OCI-LY7 (cell line): ENCODE data around the gene PRDM2. TPM values are rescaled to one million over a fixed set of nuclear protein-coding genes. Genes with fewer than 3 reads are reported as not detected.

Experiments
- BruUV-seq: library from RNA; stranded (reverse); fragments of 400-500 nt; replicated peaks from 2 replicates; lab custom pipeline; 2021; lab: Mats Ljungman, UMichigan
- CTCF ChIA-PET: fragments of 300-600 bp; sonication (Branson Sonifier 250); formaldehyde crosslinking; loops from one replicate; lab custom pipeline; 2022; ENCODE audit warnings: antibody characterized with exemption; ENCODE audit not compliant: unreplicated experiment; lab: Charles Lee
- POLR2A ChIA-PET: fragments of 300-600 bp; sonication (Branson Sonifier 250); formaldehyde crosslinking; loops from one replicate; lab custom pipeline; 2022; ENCODE audit warnings: antibody characterized with exemption; lab: Charles Lee
- DNase-seq: peaks from one replicate; pipeline ENCODE4 v3.0.0-alpha.2; 2015; ENCODE audit warnings: low spot score
- H2AFZ ChIP-seq: fragments of 200-600 bp; sonication (generic), shearing (Covaris generic); 2 replicates; pipeline ENCODE4 v1.6.1; 2014; ENCODE audit warnings: mild to moderate bottlenecking, antibody characterized with exemption, low read length, moderate library complexity
- H3K27ac ChIP-seq: fragments of 200-600 bp; sonication (generic); 2 replicates; pipeline ENCODE4 v1.5.1; 2014; ENCODE audit warnings: mixed run types, low read depth, mild to moderate bottlenecking, moderate library complexity, low read length, inconsistent platforms; ENCODE audit not compliant: poor library complexity, severe bottlenecking
- H3K36me3 ChIP-seq: fragments of 200-600 bp; sonication (generic); 2 replicates; pipeline ENCODE4 v1.6.1; 2014; ENCODE audit warnings: mild to moderate bottlenecking, antibody characterized with exemption, low read length, moderate library complexity, mixed read lengths; ENCODE audit not compliant: insufficient read depth
- H3K4me1 ChIP-seq: fragments of 200-600 bp; sonication (generic); 2 replicates; pipeline ENCODE4 v1.5.1; 2014; ENCODE audit warnings: mild to moderate bottlenecking, low read length; ENCODE audit not compliant: insufficient read depth, poor library complexity, severe bottlenecking
- H3K4me2 ChIP-seq: fragments of 200-600 bp; sonication (generic); 2 replicates; pipeline ENCODE4 v1.6.1; 2014; ENCODE audit warnings: mild to moderate bottlenecking, low read length
- H3K4me3 ChIP-seq: fragments of 200-600 bp; sonication (generic); 2 replicates; pipeline ENCODE4 v1.5.1; 2014; ENCODE audit warnings: mild to moderate bottlenecking, low read depth, low read length; ENCODE audit not compliant: poor library complexity, severe bottlenecking
- H3K79me2 ChIP-seq: fragments of 200-600 bp; sonication (generic); 2 replicates; pipeline ENCODE4 v1.6.1; 2016; ENCODE audit warnings: low read depth, mild to moderate bottlenecking, low read length, moderate library complexity, mixed read lengths; ENCODE audit not compliant: insufficient read depth
- H3K9me2 ChIP-seq: fragments of 200-600 bp; sonication (generic); 2 replicates; pipeline ENCODE4 v1.6.1; 2016; ENCODE audit warnings: mild to moderate bottlenecking, low read length, mixed read lengths; ENCODE audit not compliant: insufficient read depth
- H3K9me3 ChIP-seq: fragments of 200-600 bp; sonication (generic); 2 replicates; pipeline ENCODE4 v1.6.1; 2014; ENCODE audit warnings: mild to moderate bottlenecking, mixed run types, low read length, mixed read lengths
- H4K20me1 ChIP-seq: fragments of 200-600 bp; sonication (generic); 2 replicates; pipeline ENCODE4 v1.6.1; 2014; ENCODE audit warnings: mild to moderate bottlenecking, antibody characterized with exemption, low read length, moderate library complexity, mixed read lengths; ENCODE audit not compliant: insufficient read depth
- EZH2phosphoT487 ChIP-seq: fragments of 200-600 bp; sonication (generic); IDR thresholded peaks from 2 replicates; pipeline ENCODE4 v1.6.1; 2018; ENCODE audit warnings: low read depth, borderline replicate concordance, mild to moderate bottlenecking, mixed run types, antibody characterized with exemption, low read length, moderate library complexity, mixed read lengths
- intact Hi-C: fragments of 100-400 bp; cut with micrococcal nuclease; formaldehyde crosslinking; loops from one replicate; pipeline ENCODE4 v1.10.0; 2022; ENCODE audit not compliant: unreplicated experiment
- total RNA-seq, 2 experiments: library from RNA; depleted of rRNA in 1 of 2; stranded (reverse); fragments of >200 nt in 1 of 2; shearing (Covaris generic) in 1 of 2; gene quantifications; 2 replicates each; pipeline ENCODE4 v1.2.3, GENCODE V29; 2014 to 2022
- TF ChIP-seq, protein P1 (sequence below): fragments of 200-600 bp; sonication (generic); conservative IDR thresholded peaks from 2 replicates; pipeline ENCODE4 v1.5.1; 2014; ENCODE audit warnings: mild to moderate bottlenecking, antibody characterized with exemption, low read length, moderate library complexity, mixed read lengths

PRDM2 gene
- total RNA-seq, 2 experiments from 2014 or later = 38.7 to 98.2 TPM

GRCh38 chr1:13867603-13868002, 167.6 kb downstream of the PRDM2 start:
- Histone ChIP-seq H3K36me3 (no peaks in the 10 kb centered on the region), H3K27ac (no peak overlapping the region), H3K9me2 (no peaks in the 10 kb centered on the region), H3K4me3 (no peak overlapping the region), H3K9me3 (no peaks in the 10 kb centered on the region), H4K20me1 (no peaks in the 10 kb centered on the region), H3K4me2 (no peak overlapping the region), H3K4me1 (no peaks in the 10 kb centered on the region), H3K79me2 (no peaks in the 10 kb centered on the region), H2AFZ (no peak overlapping the region)
- no peak for TF ChIP-seq EZH2phosphoT487
- TF ChIP-seq, protein P1, sequence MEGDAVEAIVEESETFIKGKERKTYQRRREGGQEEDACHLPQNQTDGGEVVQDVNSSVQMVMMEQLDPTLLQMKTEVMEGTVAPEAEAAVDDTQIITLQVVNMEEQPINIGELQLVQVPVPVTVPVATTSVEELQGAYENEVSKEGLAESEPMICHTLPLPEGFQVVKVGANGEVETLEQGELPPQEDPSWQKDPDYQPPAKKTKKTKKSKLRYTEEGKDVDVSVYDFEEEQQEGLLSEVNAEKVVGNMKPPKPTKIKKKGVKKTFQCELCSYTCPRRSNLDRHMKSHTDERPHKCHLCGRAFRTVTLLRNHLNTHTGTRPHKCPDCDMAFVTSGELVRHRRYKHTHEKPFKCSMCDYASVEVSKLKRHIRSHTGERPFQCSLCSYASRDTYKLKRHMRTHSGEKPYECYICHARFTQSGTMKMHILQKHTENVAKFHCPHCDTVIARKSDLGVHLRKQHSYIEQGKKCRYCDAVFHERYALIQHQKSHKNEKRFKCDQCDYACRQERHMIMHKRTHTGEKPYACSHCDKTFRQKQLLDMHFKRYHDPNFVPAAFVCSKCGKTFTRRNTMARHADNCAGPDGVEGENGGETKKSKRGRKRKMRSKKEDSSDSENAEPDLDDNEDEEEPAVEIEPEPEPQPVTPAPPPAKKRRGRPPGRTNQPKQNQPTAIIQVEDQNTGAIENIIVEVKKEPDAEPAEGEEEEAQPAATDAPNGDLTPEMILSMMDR = no peak
- intact Hi-C loops = no loop called here
- CTCF ChIA-PET = no interaction called here
- POLR2A ChIA-PET = no interaction called here
- no TSS peak for BruUV-seq
- DNase-seq = no peak

GRCh38 chr1:13869172-13869797, 169.3 kb downstream of the PRDM2 start:
- no peak overlapping the region for H3K4me2 ChIP-seq
- H3K4me3 ChIP-seq = no peak overlapping the region
- no peak overlapping the region for H3K27ac ChIP-seq
- H3K4me1 ChIP-seq = no peaks in the 10 kb centered on the region
- DNase-seq = no peak
- no peak overlapping the region for H2AFZ ChIP-seq
- H3K9me3 ChIP-seq = no peaks in the 10 kb centered on the region
- no TSS peak for BruUV-seq
- TF ChIP-seq EZH2phosphoT487 = no peak
- TF ChIP-seq, protein P1 = no peak
- ChIA-PET CTCF (no interaction called here), POLR2A (no interaction called here)
- H3K9me2 ChIP-seq = no peaks in the 10 kb centered on the region
- no peaks in the 10 kb centered on the region for H3K36me3 ChIP-seq
- intact Hi-C loops = no loop called here
- no peaks in the 10 kb centered on the region for H4K20me1 ChIP-seq
- no peaks in the 10 kb centered on the region for H3K79me2 ChIP-seq

- no peaks in the 10 kb centered on the region for H3K9me2 ChIP-seq
- no peak for TF ChIP-seq EZH2phosphoT487
- TF ChIP-seq, protein P1 = no peak
- no peaks in the 10 kb centered on the region for H4K20me1 ChIP-seq
- H3K9me3 ChIP-seq = no peaks in the 10 kb centered on the region
- no peak overlapping the region for H3K4me2 ChIP-seq
- intact Hi-C loops = no loop called here
- H3K79me2 ChIP-seq = no peaks in the 10 kb centered on the region
- ChIA-PET POLR2A (interaction anchor here (0.6 kb wide), 1 partner anchor 1322 kb away, joined by 3 read pairs; no protein-coding TSS in a partner anchor), CTCF (no interaction called here)
- no peak overlapping the region for H3K4me3 ChIP-seq
- H3K4me1 ChIP-seq = no peaks in the 10 kb centered on the region
- H3K36me3 ChIP-seq = no peaks in the 10 kb centered on the region
- H2AFZ ChIP-seq = no peak overlapping the region
- DNase-seq = no peak
- H3K27ac ChIP-seq = no peak overlapping the region
- no TSS peak for BruUV-seq
Observed at GRCh38 chr1:13871413-13871812, 171.4 kb downstream of the PRDM2 start.
